Measurements from ENCODE around the gene SLC6A12.

Gene SLC6A12

DNA sequence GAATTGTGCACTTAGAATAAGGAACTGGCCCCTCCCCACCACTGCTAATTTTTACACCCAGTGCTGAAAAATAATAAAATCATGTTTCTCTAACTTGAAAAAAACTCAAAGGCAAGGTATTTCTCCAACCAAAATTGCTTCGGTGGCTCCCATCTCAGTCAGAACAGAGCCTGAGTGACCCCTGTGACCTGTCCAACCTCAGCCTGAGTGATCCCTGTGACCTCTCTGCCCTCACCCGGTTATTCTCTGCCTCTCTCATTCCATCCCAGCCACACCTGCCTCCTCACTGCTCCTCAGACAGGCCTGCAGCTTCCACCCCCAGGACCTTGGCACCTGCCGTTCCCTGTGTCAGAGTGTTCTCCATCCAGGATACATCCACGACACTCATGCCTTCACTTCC lies 5.1 kb downstream of the SLC6A12 start:
- DNase-seq (ENCODE audit: low read depth): no peak
- TF ChIP-seq, protein P1, sequence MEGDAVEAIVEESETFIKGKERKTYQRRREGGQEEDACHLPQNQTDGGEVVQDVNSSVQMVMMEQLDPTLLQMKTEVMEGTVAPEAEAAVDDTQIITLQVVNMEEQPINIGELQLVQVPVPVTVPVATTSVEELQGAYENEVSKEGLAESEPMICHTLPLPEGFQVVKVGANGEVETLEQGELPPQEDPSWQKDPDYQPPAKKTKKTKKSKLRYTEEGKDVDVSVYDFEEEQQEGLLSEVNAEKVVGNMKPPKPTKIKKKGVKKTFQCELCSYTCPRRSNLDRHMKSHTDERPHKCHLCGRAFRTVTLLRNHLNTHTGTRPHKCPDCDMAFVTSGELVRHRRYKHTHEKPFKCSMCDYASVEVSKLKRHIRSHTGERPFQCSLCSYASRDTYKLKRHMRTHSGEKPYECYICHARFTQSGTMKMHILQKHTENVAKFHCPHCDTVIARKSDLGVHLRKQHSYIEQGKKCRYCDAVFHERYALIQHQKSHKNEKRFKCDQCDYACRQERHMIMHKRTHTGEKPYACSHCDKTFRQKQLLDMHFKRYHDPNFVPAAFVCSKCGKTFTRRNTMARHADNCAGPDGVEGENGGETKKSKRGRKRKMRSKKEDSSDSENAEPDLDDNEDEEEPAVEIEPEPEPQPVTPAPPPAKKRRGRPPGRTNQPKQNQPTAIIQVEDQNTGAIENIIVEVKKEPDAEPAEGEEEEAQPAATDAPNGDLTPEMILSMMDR (IDR thresholded peaks at IDR 0.05; ENCODE audit: control insufficient read depth, insufficient read depth, low read depth, low read length, missing control alignments): no peak
- H3K4me3 ChIP-seq (ENCODE audit: control insufficient read depth, low read depth, low read length): no peak overlapping the region

DNA sequence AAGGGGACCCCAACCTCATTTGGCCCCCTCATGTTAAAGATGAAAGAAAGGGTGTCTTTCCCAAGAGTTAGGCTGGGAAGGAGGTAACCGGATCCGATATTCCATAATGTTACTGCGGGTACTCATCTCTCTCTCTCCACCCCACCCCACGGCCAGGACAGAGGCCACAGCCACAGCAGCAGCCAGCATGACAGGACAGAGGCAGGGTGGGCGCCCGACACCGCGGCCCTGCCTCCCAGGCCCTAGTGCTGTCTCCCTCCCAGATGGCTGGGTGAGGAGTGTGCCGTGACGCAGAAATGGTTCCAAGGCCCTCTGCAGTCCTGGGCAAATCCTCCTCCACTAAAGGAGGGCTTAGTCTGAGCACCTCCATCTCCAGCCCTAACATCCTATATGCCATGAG lies 6.2 kb downstream of the SLC6A12 start:
- TF ChIP-seq, protein P1 (IDR thresholded peaks at IDR 0.05; ENCODE audit: control insufficient read depth, insufficient read depth, low read depth, low read length, missing control alignments): no peak
- no peak overlapping the region for H3K4me3 ChIP-seq (ENCODE audit: control insufficient read depth, low read depth, low read length)
- DNase-seq (ENCODE audit: low read depth): no peak

- TF ChIP-seq, protein P1 (IDR thresholded peaks at IDR 0.05; ENCODE audit: control insufficient read depth, insufficient read depth, low read depth, low read length, missing control alignments): no peak
These were observed 7.1 kb downstream of the SLC6A12 start for GRCh38 chr12:206746-207440.

DNA sequence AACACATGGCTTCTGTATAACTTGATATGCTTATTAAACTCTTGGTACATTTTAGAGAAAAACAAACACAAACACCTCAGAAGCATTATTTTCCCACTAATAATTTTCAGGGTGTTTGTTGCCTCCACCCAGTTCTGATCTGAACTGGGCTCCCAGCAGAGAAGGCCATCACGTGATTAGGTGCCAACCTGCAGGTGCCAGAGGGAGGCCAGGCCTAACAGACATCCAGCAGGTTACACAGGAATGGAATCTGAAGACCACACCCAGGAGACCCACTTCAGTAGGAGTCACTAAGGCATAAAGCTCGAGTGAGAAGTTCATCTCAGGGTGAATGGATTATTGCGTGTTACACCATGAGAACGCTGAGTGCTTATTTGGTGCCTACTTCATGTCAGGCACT lies 8.9 kb downstream of the SLC6A12 start:
- DNase-seq (ENCODE audit: low read depth): no peak
- TF ChIP-seq, protein P1 (IDR thresholded peaks at IDR 0.05; ENCODE audit: control insufficient read depth, insufficient read depth, low read depth, low read length, missing control alignments): no peak
- H3K4me3 ChIP-seq (ENCODE audit: control insufficient read depth, low read depth, low read length): no peak overlapping the region

More at GRCh38 chr12:206746-207440, 7.1 kb downstream of the SLC6A12 start:
- no peak for DNase-seq (ENCODE audit: low read depth)
- H3K4me3 ChIP-seq (ENCODE audit: control insufficient read depth, low read depth, low read length): no peak overlapping the region

DNA sequence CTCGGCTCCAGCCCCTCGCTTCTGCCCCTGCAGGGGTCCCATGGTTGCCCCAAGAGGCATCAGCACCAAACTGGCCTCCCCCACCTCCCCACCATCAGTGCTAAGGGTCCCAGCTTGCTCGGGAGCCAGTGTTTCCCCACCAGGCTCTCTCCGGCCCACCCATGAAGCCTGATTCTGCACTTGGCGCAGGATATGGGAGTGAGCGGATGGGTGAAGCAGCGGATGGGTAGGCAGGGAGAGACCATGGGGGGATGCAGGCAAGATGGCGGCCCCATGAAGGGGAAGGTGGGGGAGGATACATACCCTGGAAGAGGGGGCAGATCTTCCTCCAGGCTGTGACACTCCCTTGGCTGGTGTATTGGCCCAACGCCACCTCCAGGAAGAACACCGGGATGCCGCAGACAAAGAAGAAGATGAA lies 9.7 kb downstream of the SLC6A12 start:
- no peak overlapping the region for H3K4me3 ChIP-seq (ENCODE audit: control insufficient read depth, low read depth, low read length)
- no peak for DNase-seq (ENCODE audit: low read depth)
- TF ChIP-seq, protein P1 (IDR thresholded peaks at IDR 0.05; ENCODE audit: control insufficient read depth, insufficient read depth, low read depth, low read length, missing control alignments): no peak

DNA sequence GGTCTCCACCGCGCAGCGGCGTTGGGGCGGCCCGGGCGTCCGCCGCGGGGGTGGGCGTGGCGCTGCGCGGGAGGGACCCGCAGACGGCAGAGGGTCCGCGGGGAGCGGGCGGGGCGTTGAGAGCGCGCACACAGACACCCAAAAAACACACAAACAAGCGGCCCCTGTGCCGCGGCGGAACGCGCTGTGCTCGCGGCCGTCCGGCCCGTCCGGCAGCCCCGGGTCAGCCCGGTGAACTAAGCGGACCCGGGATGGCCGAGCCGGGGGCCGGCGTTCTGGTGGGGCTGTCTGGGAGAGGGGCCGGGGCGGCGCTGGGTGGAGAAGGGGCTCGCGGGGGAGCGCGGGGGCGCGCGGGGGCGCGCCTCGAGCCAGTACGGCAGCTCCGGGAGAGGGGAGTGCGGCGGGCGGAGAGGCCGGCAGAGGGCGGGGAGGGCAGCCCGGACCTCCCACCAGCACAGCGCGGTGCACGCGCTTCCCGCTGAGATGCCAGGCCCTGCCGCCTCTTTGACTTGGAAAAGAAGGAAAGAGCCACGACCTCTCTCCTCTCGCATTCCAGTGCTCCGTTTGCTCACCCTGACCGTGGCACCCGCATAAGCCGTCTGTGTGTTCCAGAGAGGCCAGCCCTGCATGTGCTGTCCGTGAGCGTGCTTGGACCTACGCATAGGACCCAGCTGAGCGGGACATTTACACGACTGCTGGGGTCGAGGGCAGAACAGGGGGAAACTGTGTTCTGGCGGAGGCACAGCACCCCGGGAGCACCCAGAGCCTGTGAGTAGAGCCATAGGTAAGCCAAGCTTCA lies 10.3 kb downstream of the SLC6A12 start:
- TF ChIP-seq, protein P1 (IDR thresholded peaks at IDR 0.05; ENCODE audit: control insufficient read depth, insufficient read depth, low read depth, low read length, missing control alignments): no peak
- DNase-seq (ENCODE audit: low read depth): no peak
- no peak overlapping the region; the same call in 1 of the 2 replicates for H3K4me3 ChIP-seq (ENCODE audit: control insufficient read depth, low read depth, low read length)

Data from AG09309 (cell line).